CD4-positive, CD25-positive, alpha-beta regulatory T cell (primary cell): ENCODE measurements around the gene NSG1. TPM values are rescaled to one million over a fixed set of nuclear protein-coding genes. Genes with fewer than 3 reads are reported as not detected.

Experiments used
- ATAC-seq, 2 donors: fragments of 150-1000 bp; cut with Tn5 transposase; one replicate each; pipeline ENCODE4 v1.10.0; 2021; ENCODE audit warnings: low read depth in 2 of 2, moderate number of reproducible peaks in 2 of 2, moderate library complexity in 1 of 2
- DNase-seq, 3 donors: peaks; one replicate each; pipeline versions ENCODE4 v3.0.0 to v3.0.0-alpha.2; 2012 to 2022; ENCODE audit warnings: mixed read lengths in 1 of 3
- H3K27ac ChIP-seq: one replicate; pipeline ENCODE4 v1.7.0; 2013; ENCODE audit warnings: mild to moderate bottlenecking, low read length; ENCODE audit not compliant: insufficient read depth, poor library complexity, severe bottlenecking
- H3K27me3 ChIP-seq: one replicate; pipeline ENCODE4 v1.7.0; 2013; ENCODE audit warnings: low read length; ENCODE audit not compliant: control insufficient read depth, insufficient read depth
- H3K36me3 ChIP-seq: one replicate; pipeline ENCODE4 v1.7.0; 2013; ENCODE audit warnings: mild to moderate bottlenecking, low read length, moderate library complexity; ENCODE audit not compliant: control insufficient read depth, insufficient read depth
- H3K4me1 ChIP-seq: 2 replicates; pipeline ENCODE4 v1.7.0; 2013; ENCODE audit warnings: mild to moderate bottlenecking, low read length; ENCODE audit not compliant: insufficient read depth, control insufficient read depth, poor library complexity, severe bottlenecking
- H3K4me3 ChIP-seq: one replicate; pipeline ENCODE4 v1.7.0; 2013; ENCODE audit warnings: low read depth, mild to moderate bottlenecking, low read length, moderate library complexity
- H3K9me3 ChIP-seq, 2 experiments: 1 replicate in 1 of 2; 2 replicates in 1 of 2; pipeline ENCODE4 v1.7.0; 2013; ENCODE audit warnings: low read length in 2 of 2, mild to moderate bottlenecking in 1 of 2, moderate library complexity in 1 of 2; ENCODE audit not compliant: control insufficient read depth in 2 of 2
- H3K27ac Mint-ChIP-seq, 3 donors: one replicate each; pipeline ENCODE4 v1.8.0; 2020 to 2022; ENCODE audit warnings: mild to moderate bottlenecking in 3 of 3, mixed read lengths in 3 of 3, moderate library complexity in 2 of 3
- H3K27me3 Mint-ChIP-seq: one replicate; pipeline ENCODE4 v1.8.0; 2022; ENCODE audit warnings: mild to moderate bottlenecking, mixed read lengths
- H3K36me3 Mint-ChIP-seq: one replicate; pipeline ENCODE4 v1.8.0; 2020; ENCODE audit warnings: mixed read lengths
- H3K4me1 Mint-ChIP-seq, 4 donors: one replicate each; pipeline ENCODE4 v1.8.0; 2020 to 2022; ENCODE audit warnings: mixed read lengths in 4 of 4, mild to moderate bottlenecking in 1 of 4
- H3K4me3 Mint-ChIP-seq, 4 donors: one replicate each; pipeline ENCODE4 v1.8.0; 2020 to 2022; ENCODE audit warnings: mild to moderate bottlenecking in 4 of 4, mixed read lengths in 4 of 4, moderate library complexity in 3 of 4
- H3K9me3 Mint-ChIP-seq, 7 donors: one replicate each; pipeline ENCODE4 v1.8.0; 2020 to 2022; ENCODE audit warnings: mixed read lengths in 7 of 7, mild to moderate bottlenecking in 3 of 7, moderate library complexity in 2 of 7
- polyA plus RNA-seq, 4 donors: library from polyadenylated mRNA; unstranded; fragments of 300-500 nt; fragmentation: Illumina TruSeq; gene quantifications; one replicate each; pipeline ENCODE4 v1.2.3, GENCODE V29; 2021
- total RNA-seq: library from RNA; stranded (reverse); gene quantifications from one replicate; pipeline ENCODE4 v1.2.3, GENCODE V29; 2022

The NSG1 gene
- total and polyA plus RNA-seq, 5 donors from 2014 or later: 0.62 to 4.6 (median 2.6) TPM

DNA sequence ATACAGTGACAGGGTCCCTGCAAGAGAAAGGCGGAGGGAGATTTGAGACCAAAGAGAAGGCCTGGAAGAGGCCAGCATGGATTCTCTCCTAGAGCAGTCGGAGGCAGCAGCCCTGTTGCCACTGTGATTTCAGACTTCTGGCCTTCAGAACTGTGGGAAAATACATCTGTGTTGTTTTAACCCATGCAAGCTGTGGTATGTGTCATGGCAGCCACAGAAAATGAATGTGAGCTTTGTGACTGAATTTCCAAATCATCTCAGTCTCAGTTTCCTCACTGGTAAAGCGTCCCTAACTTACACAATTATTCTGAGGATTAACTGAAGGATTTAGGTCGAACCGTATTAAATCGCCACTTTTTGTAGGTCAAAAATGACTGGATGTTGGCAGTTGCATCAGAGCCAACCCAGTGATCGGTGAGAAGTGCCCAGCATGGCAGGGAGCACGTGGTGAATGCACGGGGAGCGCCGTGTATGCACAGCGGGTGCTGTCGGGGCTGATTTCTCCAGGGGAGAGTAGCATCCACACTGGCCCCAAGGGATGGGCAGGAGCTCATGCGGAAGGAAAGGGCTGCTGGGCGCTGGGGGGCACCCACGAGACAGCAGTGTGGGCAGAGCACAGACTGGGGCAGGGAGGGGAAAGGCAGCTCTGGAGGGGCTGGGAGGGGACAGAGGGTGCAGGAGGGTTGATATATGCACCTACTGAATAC, 23.8 kb upstream of the NSG1 start:
- ATAC-seq (no peak), DNase-seq (no peak)
- Histone ChIP-seq H3K36me3 (no peaks in the 10 kb centered on the region), H3K4me1 (no peaks in the 10 kb centered on the region), H3K27ac (no peak overlapping the region), H3K27me3 (no peaks in the 10 kb centered on the region), H3K4me3 (no peak overlapping the region), H3K9me3 (no peaks in the 10 kb centered on the region)
- Mint-ChIP-seq H3K36me3 (no peaks in the 10 kb centered on the region), H3K4me1 (no peaks in the 10 kb centered on the region), H3K9me3 (peaks cover 0 to 9% (median 2%) of the 10 kb centered on the region in 7 donors), H3K27ac (no peak overlapping the region), H3K27me3 (peaks cover 13% of the 10 kb centered on the region), H3K4me3 (no peak overlapping the region)

DNA sequence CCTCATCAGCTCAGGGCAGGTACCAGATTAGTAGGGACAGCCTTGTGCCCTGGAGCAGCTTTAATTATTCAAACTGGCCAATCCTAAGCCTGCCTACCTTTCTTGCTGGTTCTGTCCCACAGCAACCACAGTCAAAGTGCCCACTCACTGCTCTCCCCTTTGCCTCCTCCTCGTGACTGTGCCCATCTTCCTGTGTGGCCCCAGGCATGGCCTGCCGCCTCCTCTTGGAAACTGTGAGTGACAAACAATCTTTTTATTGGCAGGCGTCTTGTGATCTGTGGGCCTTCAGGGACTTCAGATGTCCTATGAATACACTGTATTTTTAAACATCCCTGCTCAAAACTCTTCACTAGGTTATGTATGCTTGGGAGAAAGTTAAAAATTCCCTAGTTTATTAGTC, 22.8 kb upstream of the NSG1 start:
- Mint-ChIP-seq H3K36me3 (no peaks in the 10 kb centered on the region), H3K4me1 (no peaks in the 10 kb centered on the region), H3K27ac (no peak overlapping the region), H3K9me3 (peaks cover 0 to 9% (median 2%) of the 10 kb centered on the region in 7 donors), H3K4me3 (no peak overlapping the region), H3K27me3 (peaks cover 13% of the 10 kb centered on the region)
- Histone ChIP-seq H3K36me3 (no peaks in the 10 kb centered on the region), H3K4me1 (no peaks in the 10 kb centered on the region), H3K27me3 (no peaks in the 10 kb centered on the region), H3K27ac (no peak overlapping the region), H3K9me3 (no peaks in the 10 kb centered on the region), H3K4me3 (no peak overlapping the region)
- ATAC-seq (no peak), DNase-seq (no peak)

DNA sequence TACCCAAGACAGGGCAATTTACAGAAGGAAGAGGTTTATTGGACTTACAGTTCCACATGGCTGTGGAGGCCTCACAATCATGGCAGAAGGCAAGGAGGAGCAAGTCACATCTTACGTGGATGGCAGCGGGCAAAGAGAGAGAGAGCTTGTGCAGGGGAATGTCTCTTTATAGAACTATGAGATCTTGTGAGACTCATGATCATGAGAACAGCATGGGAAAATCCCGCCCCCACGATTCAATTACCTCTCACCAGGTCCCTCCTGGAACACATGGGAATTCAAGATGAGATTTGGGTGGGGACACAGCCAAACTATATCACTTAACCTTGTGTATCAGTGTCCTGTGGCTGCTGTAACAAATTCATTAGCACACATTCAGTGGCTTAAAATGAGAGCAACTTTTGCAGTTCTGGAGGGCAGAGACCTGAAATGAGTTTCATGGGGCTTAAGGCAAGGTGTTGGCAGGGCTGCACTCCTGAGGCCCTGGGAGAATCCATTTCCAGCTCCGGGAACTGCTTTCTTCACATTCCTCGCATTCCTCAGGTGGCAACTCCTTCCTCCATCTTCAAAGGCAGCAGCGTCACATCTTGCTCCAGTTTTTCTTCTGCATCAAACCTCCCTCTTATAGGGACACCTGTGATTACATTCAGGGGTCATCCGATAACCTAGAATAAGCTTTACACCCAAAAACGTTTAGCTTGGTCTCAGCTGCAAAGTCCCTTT, 22.3 kb upstream of the NSG1 start:
- H3K4me3 Mint-ChIP-seq: no peak overlapping the region
- H3K36me3 ChIP-seq: no peaks in the 10 kb centered on the region
- ATAC-seq: no peak
- no peaks in the 10 kb centered on the region for H3K27me3 ChIP-seq
- no peaks in the 10 kb centered on the region for H3K4me1 Mint-ChIP-seq
- no peaks in the 10 kb centered on the region for H3K9me3 ChIP-seq
- no peaks in the 10 kb centered on the region for H3K36me3 Mint-ChIP-seq
- H3K27me3 Mint-ChIP-seq: peaks cover 13% of the 10 kb centered on the region
- peaks cover 0 to 9% (median 2%) of the 10 kb centered on the region in 7 donors for H3K9me3 Mint-ChIP-seq
- no peak for DNase-seq
- H3K4me3 ChIP-seq: no peak overlapping the region
- no peak overlapping the region for H3K27ac Mint-ChIP-seq
- H3K27ac ChIP-seq: no peak overlapping the region
- no peaks in the 10 kb centered on the region for H3K4me1 ChIP-seq

DNA sequence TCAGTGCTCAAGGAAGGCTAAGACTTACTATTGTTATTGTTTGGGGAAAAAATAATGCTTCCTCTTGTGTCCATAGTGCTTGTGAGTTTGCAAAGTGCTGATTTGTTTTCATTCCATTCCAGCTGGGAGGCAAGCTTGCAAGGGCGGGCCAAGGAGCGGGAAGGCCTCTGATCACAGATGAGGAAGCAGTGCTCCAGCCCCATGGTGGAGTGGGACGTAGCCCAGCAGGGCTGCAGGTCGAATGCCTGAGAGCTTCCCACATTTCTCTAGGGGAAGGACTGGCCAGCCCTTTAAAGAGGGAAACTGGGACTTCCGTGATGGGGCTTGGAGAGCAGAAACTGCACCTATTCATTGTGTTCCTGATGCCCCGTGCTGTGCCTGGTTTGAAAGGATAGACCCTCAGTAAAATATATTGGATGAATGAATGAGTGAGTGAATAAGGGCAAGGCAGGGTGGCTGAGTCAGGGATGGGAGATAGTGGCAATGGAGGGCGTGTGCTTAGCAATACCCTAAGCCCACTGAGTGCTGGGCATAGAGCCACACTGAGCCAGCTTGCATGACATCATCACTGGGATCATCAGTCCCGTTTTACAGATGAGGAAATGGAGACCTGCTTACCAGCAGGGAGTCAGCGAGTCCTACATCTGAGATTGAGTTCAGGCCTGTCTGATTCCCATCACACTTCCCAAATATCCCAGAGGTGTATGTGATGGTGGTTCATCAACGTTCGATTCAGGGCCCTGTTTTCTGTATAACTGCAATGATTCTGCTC, 17.9 kb upstream of the NSG1 start:
- Histone ChIP-seq H3K4me3 (no peak overlapping the region), H3K36me3 (no peaks in the 10 kb centered on the region), H3K9me3 (no peaks in the 10 kb centered on the region), H3K4me1 (no peaks in the 10 kb centered on the region), H3K27me3 (no peaks in the 10 kb centered on the region), H3K27ac (no peak overlapping the region)
- no peaks in the 10 kb centered on the region for H3K36me3 Mint-ChIP-seq
- DNase-seq (no peak), ATAC-seq (no peak)
- no peak overlapping the region for H3K4me3 Mint-ChIP-seq
- peaks cover 0 to 8% (median 4%) of the 10 kb centered on the region in 7 donors for H3K9me3 Mint-ChIP-seq
- no peak overlapping the region for H3K27ac Mint-ChIP-seq
- H3K4me1 Mint-ChIP-seq: no peaks in the 10 kb centered on the region
- no peaks in the 10 kb centered on the region for H3K27me3 Mint-ChIP-seq

DNA sequence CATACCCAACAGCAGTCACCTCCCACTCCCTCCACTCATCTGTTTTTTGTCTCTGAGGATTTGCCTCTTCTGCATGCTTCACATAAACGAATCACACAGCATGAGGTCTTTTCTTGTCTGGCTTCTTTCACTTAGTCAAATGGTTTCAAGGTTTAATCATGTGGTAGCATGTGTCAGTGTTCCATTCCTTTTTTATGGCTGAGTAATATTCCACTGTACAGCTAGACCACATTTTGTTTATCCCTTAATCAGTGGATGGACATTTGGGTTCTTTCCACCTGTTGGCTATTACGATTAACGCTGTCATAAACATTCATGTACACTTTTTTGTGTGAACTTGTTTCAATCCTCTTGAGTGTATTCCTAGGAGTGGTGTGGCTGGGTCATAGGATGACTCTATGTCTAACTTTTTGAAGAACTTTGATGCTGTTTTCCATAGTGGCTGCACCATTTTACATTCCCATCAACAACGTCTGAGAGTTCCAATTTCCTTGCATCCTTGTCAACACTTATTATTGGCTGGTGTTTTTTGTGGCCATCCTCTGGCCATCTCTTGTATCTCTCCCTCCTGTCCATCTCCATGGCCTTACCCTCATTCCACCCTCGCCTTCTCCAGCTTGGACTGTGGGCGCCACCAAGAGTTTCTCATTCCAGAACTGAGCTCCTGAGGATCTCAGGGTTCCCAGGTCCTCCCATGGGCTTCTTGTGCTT, 12.4 kb upstream of the NSG1 start:
- Mint-ChIP-seq H3K27ac (no peak overlapping the region), H3K27me3 (no peaks in the 10 kb centered on the region), H3K4me1 (no peaks in the 10 kb centered on the region), H3K9me3 (peaks cover 0 to 6% (median 2%) of the 10 kb centered on the region in 7 donors), H3K36me3 (no peaks in the 10 kb centered on the region), H3K4me3 (no peak overlapping the region)
- ATAC-seq (no peak), DNase-seq (no peak)
- Histone ChIP-seq H3K4me1 (no peaks in the 10 kb centered on the region), H3K27ac (no peak overlapping the region), H3K9me3 (no peaks in the 10 kb centered on the region), H3K36me3 (no peaks in the 10 kb centered on the region), H3K27me3 (no peaks in the 10 kb centered on the region), H3K4me3 (no peak overlapping the region)

DNA sequence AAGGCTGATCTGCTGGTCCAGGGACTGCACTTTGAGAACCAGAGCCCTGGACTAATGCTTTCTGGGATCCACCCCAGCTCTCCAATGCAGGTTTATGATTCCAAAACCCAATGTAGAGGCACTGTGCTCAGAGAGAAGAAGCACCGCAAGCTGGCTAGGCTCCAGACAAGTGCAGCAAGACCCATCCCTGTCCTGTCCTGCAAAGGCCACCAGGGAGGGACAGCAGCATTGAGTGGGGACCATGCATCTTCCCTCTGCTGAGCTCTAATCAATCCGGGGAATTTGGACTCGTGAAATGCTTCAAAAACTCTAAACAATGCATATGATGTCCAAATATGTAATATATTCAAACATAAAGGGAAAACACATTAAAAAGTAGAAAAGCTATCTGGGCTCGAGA, 10.8 kb upstream of the NSG1 start:
- H3K4me1 Mint-ChIP-seq: no peaks in the 10 kb centered on the region
- Histone ChIP-seq H3K36me3 (no peaks in the 10 kb centered on the region), H3K27me3 (no peaks in the 10 kb centered on the region), H3K4me1 (no peaks in the 10 kb centered on the region), H3K4me3 (no peak overlapping the region), H3K27ac (no peak overlapping the region), H3K9me3 (no peaks in the 10 kb centered on the region)
- peaks cover 0 to 5% (median 2%) of the 10 kb centered on the region in 7 donors for H3K9me3 Mint-ChIP-seq
- no peak overlapping the region for H3K27ac Mint-ChIP-seq
- ATAC-seq (no peak), DNase-seq (no peak)
- no peaks in the 10 kb centered on the region for H3K36me3 Mint-ChIP-seq
- no peak overlapping the region for H3K4me3 Mint-ChIP-seq
- H3K27me3 Mint-ChIP-seq: peaks cover 4% of the 10 kb centered on the region

DNA sequence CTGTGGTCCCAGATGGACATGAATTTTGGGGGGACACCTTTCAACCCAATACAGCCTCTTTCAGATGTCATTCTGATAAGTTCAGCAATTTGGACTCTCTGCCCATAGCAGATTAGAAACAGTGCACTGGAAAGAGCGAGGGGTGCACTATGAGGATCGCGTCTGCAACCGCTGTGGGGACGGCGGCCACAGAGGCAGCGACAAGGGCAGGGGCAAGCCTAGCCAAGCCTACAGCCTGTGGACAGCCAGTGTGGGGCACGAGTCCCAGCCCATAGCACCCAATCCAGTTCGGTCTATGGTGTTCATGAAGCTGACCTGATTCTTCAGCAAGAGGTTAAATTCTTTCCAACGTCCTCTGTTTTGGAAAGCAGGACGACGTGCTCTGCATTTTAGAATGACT, 9.7 kb upstream of the NSG1 start:
- Mint-ChIP-seq H3K36me3 (no peaks in the 10 kb centered on the region), H3K4me1 (no peaks in the 10 kb centered on the region), H3K4me3 (no peak overlapping the region), H3K9me3 (peaks cover 0 to 5% (median 2%) of the 10 kb centered on the region in 7 donors), H3K27me3 (peaks cover 5% of the 10 kb centered on the region), H3K27ac (no peak overlapping the region)
- Histone ChIP-seq H3K4me3 (no peak overlapping the region), H3K4me1 (no peaks in the 10 kb centered on the region), H3K9me3 (no peaks in the 10 kb centered on the region), H3K27ac (no peak overlapping the region), H3K36me3 (no peaks in the 10 kb centered on the region), H3K27me3 (no peaks in the 10 kb centered on the region)
- DNase-seq: no peak
- no peak for ATAC-seq
